ENCODE results near the gene TBX15. TPM values are rescaled to one million over a fixed set of nuclear protein-coding genes. Genes with fewer than 3 reads are reported as not detected.

TBX15 gene
- total RNA-seq, 1 experiment from 2014 or later = 0.32 TPM

DNA sequence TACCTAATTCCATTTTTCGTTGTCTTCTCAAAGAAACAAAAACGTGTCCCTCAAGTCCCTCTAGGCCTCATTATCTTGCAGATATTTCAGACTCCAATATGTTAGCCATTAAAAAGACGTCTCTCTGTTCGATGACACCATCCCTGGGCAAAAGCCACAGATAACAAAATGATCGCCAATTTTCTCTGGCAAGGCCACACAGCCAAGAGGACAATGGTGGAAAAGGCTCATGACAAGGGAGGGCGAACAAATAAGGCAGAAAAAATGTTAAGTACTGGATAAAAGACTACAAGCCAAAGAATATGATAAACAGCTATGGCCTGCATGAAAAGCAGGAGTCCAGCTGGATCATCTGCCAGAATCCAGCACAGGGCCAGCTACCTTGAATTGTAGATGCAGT lies 82.9 kb downstream of the TBX15 start:
- BruUV-seq (replicated peaks) = no TSS peak
- Histone ChIP-seq H3K27ac (ENCODE audit: low read depth, low read length, poor library complexity, severe bottlenecking) (no peak overlapping the region), H3K4me1 (ENCODE audit: insufficient read depth, low read length, poor library complexity, severe bottlenecking) (no peaks in the 10 kb centered on the region), H3K36me3 (ENCODE audit: insufficient read depth, low read length, poor library complexity, severe bottlenecking) (no peaks in the 10 kb centered on the region), H3K4me3 (ENCODE audit: low read depth, low read length, poor library complexity, severe bottlenecking) (no peak overlapping the region), H3K9me3 (ENCODE audit: low read depth, low read length, poor library complexity, severe bottlenecking) (no peaks in the 10 kb centered on the region), H3K27me3 (replicated peaks; ENCODE audit: insufficient read depth, low read depth, low read length, poor library complexity) (no peaks in the 10 kb centered on the region)
- ChIA-PET CTCF (no interaction called here), POLR2A (ENCODE audit: low non-redundant PET) (no interaction called here)
- intact Hi-C loops (cut with micrococcal nuclease; ENCODE audit: unreplicated experiment) = no loop called here
- TF ChIP-seq, protein P1, sequence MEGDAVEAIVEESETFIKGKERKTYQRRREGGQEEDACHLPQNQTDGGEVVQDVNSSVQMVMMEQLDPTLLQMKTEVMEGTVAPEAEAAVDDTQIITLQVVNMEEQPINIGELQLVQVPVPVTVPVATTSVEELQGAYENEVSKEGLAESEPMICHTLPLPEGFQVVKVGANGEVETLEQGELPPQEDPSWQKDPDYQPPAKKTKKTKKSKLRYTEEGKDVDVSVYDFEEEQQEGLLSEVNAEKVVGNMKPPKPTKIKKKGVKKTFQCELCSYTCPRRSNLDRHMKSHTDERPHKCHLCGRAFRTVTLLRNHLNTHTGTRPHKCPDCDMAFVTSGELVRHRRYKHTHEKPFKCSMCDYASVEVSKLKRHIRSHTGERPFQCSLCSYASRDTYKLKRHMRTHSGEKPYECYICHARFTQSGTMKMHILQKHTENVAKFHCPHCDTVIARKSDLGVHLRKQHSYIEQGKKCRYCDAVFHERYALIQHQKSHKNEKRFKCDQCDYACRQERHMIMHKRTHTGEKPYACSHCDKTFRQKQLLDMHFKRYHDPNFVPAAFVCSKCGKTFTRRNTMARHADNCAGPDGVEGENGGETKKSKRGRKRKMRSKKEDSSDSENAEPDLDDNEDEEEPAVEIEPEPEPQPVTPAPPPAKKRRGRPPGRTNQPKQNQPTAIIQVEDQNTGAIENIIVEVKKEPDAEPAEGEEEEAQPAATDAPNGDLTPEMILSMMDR (conservative IDR thresholded peaks at IDR 0.05; ENCODE audit: low read depth, low read length) = no peak
- TF ChIP-seq EZH2 (IDR thresholded peaks at IDR 0.05; ENCODE audit: borderline replicate concordance, low read depth, low read length, poor library complexity, severe bottlenecking) = no peak
- no peak for DNase-seq (ENCODE audit: low spot score)

DNA sequence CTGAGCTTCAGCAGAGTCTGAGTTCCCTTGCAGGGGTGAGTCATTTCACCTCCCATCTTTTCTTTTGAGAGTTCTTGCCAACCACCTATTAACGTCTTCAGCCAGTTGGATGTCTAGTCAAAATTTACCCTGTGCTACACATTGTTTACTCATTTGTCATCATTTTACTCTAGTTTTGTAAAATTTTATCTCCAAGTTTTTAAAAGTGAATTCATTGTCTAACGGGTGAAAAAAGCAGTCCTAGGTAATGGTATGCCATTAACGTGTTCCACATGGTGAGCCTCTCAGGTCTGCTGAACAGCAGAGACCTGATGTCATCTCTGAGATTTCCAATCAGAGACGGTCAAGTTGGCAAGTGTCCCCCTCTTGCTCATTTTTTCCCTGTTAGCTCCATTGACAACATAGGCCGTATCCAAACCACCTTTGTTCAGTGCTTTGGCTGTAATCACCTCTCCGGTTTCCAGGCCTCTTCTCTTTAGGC lies 85.4 kb downstream of the TBX15 start:
- Histone ChIP-seq H3K9me3 (ENCODE audit: low read depth, low read length, poor library complexity, severe bottlenecking) (no peaks in the 10 kb centered on the region), H3K27ac (ENCODE audit: low read depth, low read length, poor library complexity, severe bottlenecking) (no peak overlapping the region), H3K27me3 (replicated peaks; ENCODE audit: insufficient read depth, low read depth, low read length, poor library complexity) (no peaks in the 10 kb centered on the region), H3K4me3 (ENCODE audit: low read depth, low read length, poor library complexity, severe bottlenecking) (no peak overlapping the region), H3K36me3 (ENCODE audit: insufficient read depth, low read length, poor library complexity, severe bottlenecking) (no peaks in the 10 kb centered on the region), H3K4me1 (ENCODE audit: insufficient read depth, low read length, poor library complexity, severe bottlenecking) (no peaks in the 10 kb centered on the region)
- CTCF ChIA-PET = no interaction called here
- POLR2A ChIA-PET (ENCODE audit: low non-redundant PET) = no interaction called here
- intact Hi-C loops (cut with micrococcal nuclease; ENCODE audit: unreplicated experiment) = no loop called here
- no peak for DNase-seq (ENCODE audit: low spot score)
- BruUV-seq (replicated peaks) = no TSS peak
- no peak for TF ChIP-seq EZH2 (IDR thresholded peaks at IDR 0.05; ENCODE audit: borderline replicate concordance, low read depth, low read length, poor library complexity, severe bottlenecking)
- TF ChIP-seq, protein P1 (conservative IDR thresholded peaks at IDR 0.05; ENCODE audit: low read depth, low read length) = no peak

DNA sequence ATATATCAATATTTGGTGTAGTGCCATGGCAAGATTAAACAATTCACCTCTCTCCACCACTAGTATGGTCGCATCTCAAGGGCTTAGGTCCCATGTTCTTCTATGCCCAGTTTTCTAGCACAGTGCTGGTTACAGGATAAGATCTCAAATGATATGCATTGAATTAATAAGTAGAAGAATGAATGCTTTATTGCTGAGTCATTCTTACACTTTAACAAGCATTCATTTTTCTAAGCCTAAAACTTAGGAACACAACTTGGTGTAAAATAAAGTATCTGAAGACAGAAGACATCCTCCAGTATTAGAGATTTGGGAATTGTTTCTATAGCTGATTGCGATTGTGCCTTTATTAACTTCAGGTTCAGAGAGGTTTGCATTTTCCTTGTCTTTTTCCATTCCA lies 85.8 kb downstream of the TBX15 start:
- POLR2A ChIA-PET (ENCODE audit: low non-redundant PET) = no interaction called here
- no peak overlapping the region for H3K4me3 ChIP-seq (ENCODE audit: low read depth, low read length, poor library complexity, severe bottlenecking)
- BruUV-seq (replicated peaks) = no TSS peak
- no peak overlapping the region for H3K27ac ChIP-seq (ENCODE audit: low read depth, low read length, poor library complexity, severe bottlenecking)
- no peaks in the 10 kb centered on the region for H3K36me3 ChIP-seq (ENCODE audit: insufficient read depth, low read length, poor library complexity, severe bottlenecking)
- no peaks in the 10 kb centered on the region for H3K9me3 ChIP-seq (ENCODE audit: low read depth, low read length, poor library complexity, severe bottlenecking)
- DNase-seq (ENCODE audit: low spot score) = peak; percentile 1
- CTCF ChIA-PET = no interaction called here
- no peaks in the 10 kb centered on the region for H3K4me1 ChIP-seq (ENCODE audit: insufficient read depth, low read length, poor library complexity, severe bottlenecking)
- intact Hi-C loops (cut with micrococcal nuclease; ENCODE audit: unreplicated experiment) = no loop called here
- no peak for TF ChIP-seq EZH2 (IDR thresholded peaks at IDR 0.05; ENCODE audit: borderline replicate concordance, low read depth, low read length, poor library complexity, severe bottlenecking)
- TF ChIP-seq, protein P1 (conservative IDR thresholded peaks at IDR 0.05; ENCODE audit: low read depth, low read length) = no peak
- H3K27me3 ChIP-seq (replicated peaks; ENCODE audit: insufficient read depth, low read depth, low read length, poor library complexity) = no peaks in the 10 kb centered on the region

Data from A673 (cell line).